Right lobe of liver (tissue), 6 donors: ENCODE data around the gene AKAP11. TPM values are rescaled to one million over a fixed set of nuclear protein-coding genes. Genes with fewer than 3 reads are reported as not detected.

Experiments
- ATAC-seq, 4 donors: fragments of 200-7000 bp; cut with Tn5 transposase; one replicate each; pipeline ENCODE4 v1.9.1; 2020; ENCODE audit warnings: mild to moderate bottlenecking in 4 of 4, moderate library complexity in 4 of 4
- DNase-seq, 3 donors: peaks; one replicate each; pipeline ENCODE4 v3.0.0-alpha.2; 2020
- H3K27ac ChIP-seq, 3 donors: fragments of 200-600 bp; one replicate each; pipeline ENCODE4 v1.8.0; 2022
- H3K27me3 ChIP-seq, 2 donors: fragments of 200-600 bp; one replicate each; pipeline ENCODE4 v1.8.0; 2022
- H3K36me3 ChIP-seq, 4 donors: fragments of 200-600 bp; sonication (generic) in 1 of 4; one replicate each; pipeline versions ENCODE4 v1.5.1 to v1.8.0; 2017 to 2022; ENCODE audit warnings: control low read depth in 1 of 4
- H3K4me1 ChIP-seq, 4 donors: fragments of 200-600 bp; sonication (generic) in 1 of 4; one replicate each; pipeline versions ENCODE4 v1.5.1 to v1.8.0; 2017 to 2022; ENCODE audit warnings: control low read depth in 1 of 4
- H3K4me3 ChIP-seq, 3 donors: fragments of 200-600 bp; one replicate each; pipeline ENCODE4 v1.8.0; 2022
- H3K9me3 ChIP-seq, 4 donors: fragments of 200-600 bp; sonication (generic) in 1 of 4; one replicate each; pipeline versions ENCODE4 v1.5.1 to v1.8.0; 2017 to 2022; ENCODE audit warnings: control low read depth in 1 of 4
- POLR2A ChIP-seq: fragments of 450-650 bp; IDR thresholded peaks from one replicate; pipeline ENCODE4 v1.6.1; 2017; ENCODE audit warnings: antibody characterized with exemption, mild to moderate bottlenecking
- WGBS: methylation state at CpG from one replicate; pipeline ENCODE4 v1.1.6; 2018; ENCODE audit warnings: low coverage, low lambda C conversion rate; ENCODE audit not compliant: insufficient coverage; ENCODE audit errors: missing lambda C conversion rate; 5-methylcytosine and 5-hydroxymethylcytosine counted together
- intact Hi-C, 2 donors: fragments of 100-400 bp; cut with DNase I; formaldehyde crosslinking; loops; one replicate each; pipeline versions ENCODE4 v1.11.2 to v1.14.1; 2022
- total RNA-seq, 6 experiments: library from RNA; depleted of rRNA in 2 of 6; stranded (reverse); fragments of >200 nt in 2 of 6; fragmentation: NEBNext Ultra II Directional in 3 of 6; extraction: Animal tissue kit (Norgen Biotek cat#: 25700) in 3 of 6; gene quantifications; one replicate each; pipeline versions ENCODE4 v1.1.0 to v1.2.4, GENCODE V29; 2016 to 2023
- TF ChIP-seq, protein P1 (sequence below), 4 donors: fragments of 200-600 bp in 3 of 4; fragments of 450-650 bp in 1 of 4; IDR thresholded peaks; one replicate each; pipeline versions ENCODE4 v1.5.1 to v1.8.0; 2016 to 2022; ENCODE audit warnings: antibody characterized with exemption in 4 of 4, mild to moderate bottlenecking in 2 of 4
- donor health status: DM: no; HTN: yes; CAD: no.
- donor health status: DM: no; HTN: no; CAD: no.
- donor health status: DM: no; HTN: no; CAD: no.
- donor health status: DM: no; HTN: yes; CAD: no.
- donor health status: DM: no; HTN: yes; CAD: no.

AKAP11 gene
- total RNA-seq, 6 experiments from 2014 or later: 8.5 to 13.8 (median 12.1) TPM

DNA sequence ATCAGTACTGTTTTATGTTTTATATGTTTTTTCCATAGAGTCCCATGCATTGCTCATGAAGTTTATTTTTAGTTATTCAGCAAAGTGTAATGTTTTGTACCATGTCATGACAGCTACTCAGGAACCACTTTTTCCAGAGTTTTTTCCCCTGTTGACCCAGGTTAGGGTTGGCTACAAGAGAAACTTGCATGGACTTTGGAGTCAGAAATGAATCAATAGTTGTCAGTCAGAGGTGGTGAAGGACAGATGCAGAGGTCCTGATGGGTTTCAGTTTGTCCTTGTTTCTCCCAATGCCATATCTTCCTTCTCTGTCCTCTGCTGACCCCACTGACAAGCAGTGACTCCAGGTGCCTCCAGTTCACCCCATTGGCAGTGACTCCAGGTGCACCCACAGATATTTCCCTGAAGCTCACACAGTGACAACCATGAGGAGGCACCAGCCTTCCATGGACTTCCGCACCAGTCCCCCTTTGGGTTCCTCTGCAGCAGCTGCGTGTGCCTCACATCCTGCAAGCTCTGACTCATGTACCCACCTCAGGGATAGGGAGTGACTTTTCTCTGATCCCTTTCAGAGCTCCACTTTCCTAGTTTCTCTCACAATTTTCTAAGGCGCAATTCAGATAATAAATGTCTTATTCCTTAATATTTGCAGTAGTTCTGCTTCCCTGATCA, 92.1 kb downstream of the AKAP11 start:
- ATAC-seq: peak in 2 of 4 donors; percentile 46 to 66
- TF ChIP-seq POLR2A: no peak
- TF ChIP-seq, protein P1, sequence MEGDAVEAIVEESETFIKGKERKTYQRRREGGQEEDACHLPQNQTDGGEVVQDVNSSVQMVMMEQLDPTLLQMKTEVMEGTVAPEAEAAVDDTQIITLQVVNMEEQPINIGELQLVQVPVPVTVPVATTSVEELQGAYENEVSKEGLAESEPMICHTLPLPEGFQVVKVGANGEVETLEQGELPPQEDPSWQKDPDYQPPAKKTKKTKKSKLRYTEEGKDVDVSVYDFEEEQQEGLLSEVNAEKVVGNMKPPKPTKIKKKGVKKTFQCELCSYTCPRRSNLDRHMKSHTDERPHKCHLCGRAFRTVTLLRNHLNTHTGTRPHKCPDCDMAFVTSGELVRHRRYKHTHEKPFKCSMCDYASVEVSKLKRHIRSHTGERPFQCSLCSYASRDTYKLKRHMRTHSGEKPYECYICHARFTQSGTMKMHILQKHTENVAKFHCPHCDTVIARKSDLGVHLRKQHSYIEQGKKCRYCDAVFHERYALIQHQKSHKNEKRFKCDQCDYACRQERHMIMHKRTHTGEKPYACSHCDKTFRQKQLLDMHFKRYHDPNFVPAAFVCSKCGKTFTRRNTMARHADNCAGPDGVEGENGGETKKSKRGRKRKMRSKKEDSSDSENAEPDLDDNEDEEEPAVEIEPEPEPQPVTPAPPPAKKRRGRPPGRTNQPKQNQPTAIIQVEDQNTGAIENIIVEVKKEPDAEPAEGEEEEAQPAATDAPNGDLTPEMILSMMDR (IDR thresholded peaks at IDR 0.05): no peak
- Histone ChIP-seq H3K4me1 (no peaks in the 10 kb centered on the region), H3K36me3 (no peaks in the 10 kb centered on the region), H3K4me3 (no peak overlapping the region), H3K9me3 (no peaks in the 10 kb centered on the region), H3K27me3 (no peaks in the 10 kb centered on the region), H3K27ac (no peak overlapping the region)
- 75% methylated on average over 2 of the region's 3 CpGs for WGBS
- DNase-seq: no peak
- intact Hi-C loops: no loop called here

DNA sequence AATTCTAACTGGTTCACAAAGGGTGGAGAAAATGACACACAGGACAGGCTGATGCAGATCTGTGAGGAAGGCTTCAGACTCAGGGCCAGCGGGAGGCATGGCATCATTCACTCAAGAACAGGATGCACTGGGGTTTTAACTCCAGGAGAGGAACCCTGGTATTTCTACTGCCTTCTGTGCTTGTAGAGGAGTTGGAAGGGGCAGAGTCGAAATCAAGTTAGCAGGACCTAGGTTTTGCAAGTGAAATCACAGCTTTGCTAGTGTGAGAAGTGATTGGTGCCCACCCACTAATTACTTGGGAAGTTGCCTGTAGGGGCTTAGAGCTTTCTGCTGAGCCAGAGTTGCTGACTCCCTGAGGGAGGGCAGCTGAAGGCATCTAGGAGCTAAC, 92.7 kb downstream of the AKAP11 start:
- TF ChIP-seq POLR2A: no peak
- TF ChIP-seq, protein P1 (IDR thresholded peaks at IDR 0.05): no peak
- 47% methylated on average over 2 of the region's 2 CpGs for WGBS
- no peak for ATAC-seq

DNA sequence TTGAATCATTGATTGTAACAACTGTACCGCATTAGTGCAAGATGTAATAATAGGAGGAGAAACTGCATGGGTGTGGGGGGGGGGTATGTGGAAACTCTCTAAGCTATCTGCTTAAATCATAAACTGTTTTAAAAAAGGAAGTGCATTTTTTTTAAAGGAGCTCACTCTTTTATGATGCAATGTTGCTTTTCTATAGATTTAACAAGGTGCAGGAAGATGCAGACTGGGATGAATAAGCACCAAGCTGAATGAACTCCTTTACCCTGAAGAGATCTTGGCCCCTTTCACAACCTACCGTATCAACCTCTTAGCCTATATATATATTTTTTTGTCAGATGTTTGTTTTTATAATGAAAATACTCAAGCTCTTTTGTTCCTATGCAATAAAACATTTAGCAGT, 95.9 kb downstream of the AKAP11 start:
- Histone ChIP-seq H3K4me1 (no peaks in the 10 kb centered on the region), H3K9me3 (no peaks in the 10 kb centered on the region), H3K27me3 (no peaks in the 10 kb centered on the region), H3K27ac (no peak overlapping the region), H3K36me3 (no peaks in the 10 kb centered on the region), H3K4me3 (no peak overlapping the region)
- TF ChIP-seq POLR2A: no peak
- TF ChIP-seq, protein P1 (IDR thresholded peaks at IDR 0.05): no peak
- DNase-seq (no peak), ATAC-seq (no peak)
- intact Hi-C loops: no loop called here
- WGBS: 50% methylated on average over 2 of the region's 2 CpGs

More for the DNA sequence above, 92.7 kb downstream of the AKAP11 start:
- Histone ChIP-seq H3K9me3 (no peaks in the 10 kb centered on the region), H3K27ac (no peak overlapping the region), H3K27me3 (no peaks in the 10 kb centered on the region), H3K4me3 (no peak overlapping the region), H3K36me3 (no peaks in the 10 kb centered on the region), H3K4me1 (no peaks in the 10 kb centered on the region)
- intact Hi-C loops: no loop called here
- DNase-seq: no peak

DNA sequence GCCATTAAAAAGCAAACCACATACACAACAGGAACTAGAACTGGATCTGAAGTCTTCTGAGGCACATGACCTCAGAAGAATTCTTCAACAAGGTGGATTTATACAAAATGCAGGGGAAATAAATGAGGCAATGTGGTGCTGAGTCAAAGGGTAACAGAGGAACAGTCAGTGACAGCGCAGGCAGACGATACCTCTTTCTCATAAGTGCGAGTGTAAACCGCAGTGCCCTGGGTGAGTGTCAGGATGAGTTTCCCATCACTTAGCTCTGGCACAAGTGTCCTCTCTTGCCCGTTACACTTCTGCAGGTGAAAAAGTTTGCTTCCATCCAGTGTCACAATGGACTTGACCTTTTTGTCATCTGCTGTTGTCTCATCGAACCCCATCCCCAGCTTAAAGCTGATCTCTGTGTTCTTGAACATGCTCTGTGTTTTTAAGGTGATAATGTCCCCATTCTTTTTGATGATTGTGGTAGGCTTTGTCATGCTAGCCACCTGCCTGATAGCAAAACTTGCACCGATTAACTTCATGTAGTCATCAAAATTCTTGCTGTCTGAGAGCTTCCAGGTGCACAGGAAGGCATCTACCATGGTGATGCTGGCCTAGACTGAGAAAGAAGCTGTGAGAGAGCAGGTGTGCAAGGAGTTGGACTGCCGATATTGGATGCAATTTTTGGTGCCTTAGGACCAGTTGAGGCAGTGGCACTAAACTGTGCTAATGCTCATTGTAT, 97.3 kb downstream of the AKAP11 start:
- Histone ChIP-seq H3K4me3 (no peak overlapping the region), H3K4me1 (no peaks in the 10 kb centered on the region), H3K9me3 (no peaks in the 10 kb centered on the region), H3K27ac (no peak overlapping the region), H3K27me3 (no peaks in the 10 kb centered on the region), H3K36me3 (no peaks in the 10 kb centered on the region)
- WGBS: 84% methylated on average over 4 of the region's 8 CpGs
- ATAC-seq: no peak
- DNase-seq: no peak
- no peak for TF ChIP-seq POLR2A
- TF ChIP-seq, protein P1 (IDR thresholded peaks at IDR 0.05): no peak
- intact Hi-C loops: no loop called here
